Mesendoderm (in vitro differentiated cells): ENCODE measurements around the gene CENPT.

Experiments used
- DNase-seq: peaks from one replicate; pipeline ENCODE4 v3.0.0; 2013
- H2AK5ac ChIP-seq: 2 replicates; pipeline ENCODE4 v1.6.1; 2013; ENCODE audit warnings: low read length, inconsistent platforms
- H2BK120ac ChIP-seq: 2 replicates; pipeline ENCODE4 v1.6.1; 2013; ENCODE audit warnings: low read depth, mild to moderate bottlenecking, low read length, moderate library complexity, mixed read lengths
- H2BK15ac ChIP-seq: replicated peaks from 2 replicates; pipeline ENCODE4 v1.6.1; 2013; ENCODE audit warnings: low read depth, mild to moderate bottlenecking, moderate library complexity
- H2BK5ac ChIP-seq: 2 replicates; pipeline ENCODE4 v1.6.1; 2013; ENCODE audit warnings: low read length, inconsistent platforms
- H3K18ac ChIP-seq: 2 replicates; pipeline ENCODE4 v1.6.1; 2013; ENCODE audit warnings: mild to moderate bottlenecking, low read length, mixed read lengths
- H3K23ac ChIP-seq: one replicate; pipeline ENCODE4 v1.6.1; 2013; ENCODE audit warnings: low read length
- H3K27ac ChIP-seq: 2 replicates; pipeline ENCODE4 v1.5.1; 2013; ENCODE audit warnings: low read depth, mild to moderate bottlenecking, inconsistent platforms, low read length, moderate library complexity
- H3K27me3 ChIP-seq: 2 replicates; pipeline ENCODE4 v1.6.1; 2013; ENCODE audit warnings: low read length, control low read depth, mild to moderate bottlenecking, inconsistent platforms; ENCODE audit not compliant: insufficient read depth, poor library complexity
- H3K36me3 ChIP-seq: 2 replicates; pipeline ENCODE4 v1.6.1; 2013; ENCODE audit warnings: low read length, inconsistent platforms; ENCODE audit not compliant: control insufficient read depth, insufficient read depth
- H3K4ac ChIP-seq: one replicate; pipeline ENCODE4 v1.6.1; 2013; ENCODE audit warnings: low read depth, mild to moderate bottlenecking, low read length, moderate library complexity
- H3K4me1 ChIP-seq: 2 replicates; pipeline ENCODE4 v1.6.1; 2013; ENCODE audit warnings: low read depth, low read length, inconsistent platforms; ENCODE audit not compliant: control insufficient read depth
- H3K4me2 ChIP-seq: 2 replicates; pipeline ENCODE4 v1.6.1; 2013; ENCODE audit warnings: low read length
- H3K4me3 ChIP-seq: 2 replicates; pipeline ENCODE4 v1.5.1; 2013; ENCODE audit warnings: mild to moderate bottlenecking, low read length
- H3K56ac ChIP-seq: one replicate; pipeline ENCODE4 v1.6.1; 2013; ENCODE audit warnings: low read length
- H3K79me1 ChIP-seq: 2 replicates; pipeline ENCODE4 v1.6.1; 2013; ENCODE audit warnings: low read length, inconsistent platforms
- H3K79me2 ChIP-seq: 2 replicates; pipeline ENCODE4 v1.6.1; 2013; ENCODE audit warnings: mild to moderate bottlenecking, low read length; ENCODE audit not compliant: control insufficient read depth, insufficient read depth
- H3K9ac ChIP-seq: 2 replicates; pipeline ENCODE4 v1.6.1; 2013; ENCODE audit warnings: low read length, inconsistent platforms
- H4K5ac ChIP-seq: one replicate; pipeline ENCODE4 v1.6.1; 2013; ENCODE audit warnings: low read length
- H4K8ac ChIP-seq: one replicate; pipeline ENCODE4 v1.6.1; 2013; ENCODE audit warnings: low read depth, mild to moderate bottlenecking, control low read depth, low read length, moderate library complexity
- WGBS: extraction: QIAGEN DNeasy Blood & Tissue Kit; methylation state at CpG from one replicate; pipeline ENCODE4 v1.1.7; 2013; ENCODE audit warnings: low lambda C conversion rate, missing lambda C conversion rate; ENCODE audit not compliant: insufficient coverage; ENCODE audit errors: extremely low coverage; 5-methylcytosine and 5-hydroxymethylcytosine counted together

The CENPT gene

GRCh38 chr16:67845291-67846062 is 2.0 kb downstream of the CENPT start:
- no peak for DNase-seq
- peak overlapping the region; percentile 90 for H3K56ac ChIP-seq
- no peak overlapping the region for H4K8ac ChIP-seq
- peaks cover 2% of the 10 kb centered on the region for H3K36me3 ChIP-seq
- H2BK15ac ChIP-seq: no peak overlapping the region
- peaks cover 19% of the 10 kb centered on the region for H3K79me1 ChIP-seq
- no CpG with 5 or more reads among the region's 5 CpGs for WGBS
- peaks cover 17% of the 10 kb centered on the region for H3K4me1 ChIP-seq
- no peak overlapping the region for H3K4me3 ChIP-seq
- H3K27me3 ChIP-seq: no peaks in the 10 kb centered on the region
- no peak overlapping the region for H2BK120ac ChIP-seq
- H3K18ac ChIP-seq: peak overlapping the region; percentile 94
- peaks cover 52% of the 10 kb centered on the region for H3K79me2 ChIP-seq
- H3K4me2 ChIP-seq: peak overlapping the region; percentile 60
- H2AK5ac ChIP-seq: peak overlapping the region; percentile 98
- H3K9ac ChIP-seq: peak overlapping the region; percentile 79
- H3K27ac ChIP-seq: peak overlapping the region; percentile 94
- H4K5ac ChIP-seq: no peak overlapping the region
- H3K23ac ChIP-seq: no peak overlapping the region
- H2BK5ac ChIP-seq: no peak overlapping the region
- no peak overlapping the region for H3K4ac ChIP-seq

- Histone ChIP-seq H4K8ac (no peak overlapping the region), H4K5ac (no peak overlapping the region), H2AK5ac (no peak overlapping the region), H3K4me2 (peak overlapping the region; percentile 28), H2BK15ac (no peak overlapping the region), H3K79me2 (peaks cover 46% of the 10 kb centered on the region), H2BK120ac (no peak overlapping the region), H3K18ac (no peak overlapping the region), H3K27ac (no peak overlapping the region), H3K36me3 (peaks cover 1% of the 10 kb centered on the region), H3K4me1 (peaks cover 17% of the 10 kb centered on the region), H3K27me3 (no peaks in the 10 kb centered on the region), H3K23ac (no peak overlapping the region), H3K4me3 (no peak overlapping the region), H3K56ac (peak overlapping the region; percentile 29), H3K79me1 (peaks cover 17% of the 10 kb centered on the region), H2BK5ac (no peak overlapping the region), H3K9ac (peak overlapping the region; percentile 51), H3K4ac (no peak overlapping the region)
- DNase-seq: no peak
- WGBS: no CpG with 5 or more reads among the region's 4 CpGs
Observed at GRCh38 chr16:67844497-67844896, 3.0 kb downstream of the CENPT start.

DNA sequence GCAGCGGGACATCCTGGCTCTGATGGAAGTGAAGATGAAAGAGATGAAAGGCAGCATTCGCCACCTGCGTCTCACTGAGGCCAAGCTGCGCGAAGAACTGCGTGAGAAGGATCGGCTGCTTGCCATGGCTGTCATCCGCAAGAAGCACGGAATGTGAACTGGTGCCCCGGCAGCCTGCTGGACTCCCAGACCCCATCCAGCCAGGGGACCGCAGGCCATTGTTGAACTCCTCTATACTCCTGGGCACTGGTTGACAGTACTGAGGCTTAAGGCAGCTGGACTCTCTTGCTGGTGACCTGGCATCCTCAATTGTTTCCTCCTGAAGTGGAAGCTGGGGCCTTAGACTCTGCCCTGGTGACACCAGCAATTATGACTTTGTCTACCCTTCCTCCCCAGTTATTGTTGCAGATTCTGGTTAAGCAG is 4.1 kb downstream of the CENPT start:
- Histone ChIP-seq H3K27ac (no peak overlapping the region), H3K56ac (peak overlapping the region; percentile 100), H2BK15ac (no peak overlapping the region), H2BK120ac (no peak overlapping the region), H3K79me1 (peaks cover 16% of the 10 kb centered on the region), H3K27me3 (no peaks in the 10 kb centered on the region), H2BK5ac (no peak overlapping the region), H3K18ac (no peak overlapping the region), H3K79me2 (peaks cover 36% of the 10 kb centered on the region), H3K4me3 (peak overlapping the region; percentile 58), H3K36me3 (no peaks in the 10 kb centered on the region), H4K8ac (no peak overlapping the region), H3K9ac (peak overlapping the region; percentile 98), H3K4me1 (peaks cover 17% of the 10 kb centered on the region), H3K4ac (no peak overlapping the region), H3K4me2 (peak overlapping the region; percentile 49), H2AK5ac (no peak overlapping the region), H4K5ac (no peak overlapping the region), H3K23ac (no peak overlapping the region)
- no CpG with 5 or more reads among the region's 11 CpGs for WGBS
- DNase-seq: no peak

DNA sequence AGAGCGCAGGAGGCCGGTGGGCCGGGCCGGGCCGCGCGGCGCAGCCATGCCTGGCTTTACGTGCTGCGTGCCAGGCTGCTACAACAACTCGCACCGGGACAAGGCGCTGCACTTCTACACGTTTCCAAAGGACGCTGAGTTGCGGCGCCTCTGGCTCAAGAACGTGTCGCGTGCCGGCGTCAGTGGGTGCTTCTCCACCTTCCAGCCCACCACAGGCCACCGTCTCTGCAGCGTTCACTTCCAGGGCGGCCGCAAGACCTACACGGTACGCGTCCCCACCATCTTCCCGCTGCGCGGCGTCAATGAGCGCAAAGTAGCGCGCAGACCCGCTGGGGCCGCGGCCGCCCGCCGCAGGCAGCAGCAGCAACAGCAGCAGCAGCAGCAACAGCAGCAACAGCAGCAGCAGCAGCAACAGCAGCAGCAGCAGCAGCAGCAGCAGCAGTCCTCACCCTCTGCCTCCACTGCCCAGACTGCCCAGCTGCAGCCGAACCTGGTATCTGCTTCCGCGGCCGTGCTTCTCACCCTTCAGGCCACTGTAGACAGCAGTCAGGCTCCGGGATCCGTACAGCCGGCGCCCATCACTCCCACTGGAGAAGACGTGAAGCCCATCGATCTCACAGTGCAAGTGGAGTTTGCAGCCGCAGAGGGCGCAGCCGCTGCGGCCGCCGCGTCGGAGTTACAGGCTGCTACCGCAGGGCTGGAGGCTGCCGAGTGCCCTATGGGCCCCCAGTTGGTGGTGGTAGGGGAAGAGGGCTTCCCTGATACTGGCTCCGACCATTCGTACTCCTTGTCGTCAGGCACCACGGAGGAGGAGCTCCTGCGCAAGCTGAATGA is 4.8 kb downstream of the CENPT start:
- peaks cover 14% of the 10 kb centered on the region for H3K4me1 ChIP-seq
- peak; percentile 84 for DNase-seq
- no peaks in the 10 kb centered on the region for H3K27me3 ChIP-seq
- H3K36me3 ChIP-seq: no peaks in the 10 kb centered on the region
- peak overlapping the region; percentile 95 for H3K4me3 ChIP-seq
- no CpG with 5 or more reads among the region's 67 CpGs for WGBS
- H4K5ac ChIP-seq: no peak overlapping the region
- no peak overlapping the region for H2BK120ac ChIP-seq
- peak overlapping the region; percentile 98 for H3K9ac ChIP-seq
- H2BK15ac ChIP-seq: no peak overlapping the region
- peaks cover 16% of the 10 kb centered on the region for H3K79me1 ChIP-seq
- H2AK5ac ChIP-seq: no peak overlapping the region
- H3K79me2 ChIP-seq: peaks cover 30% of the 10 kb centered on the region
- peak overlapping the region; percentile 98 for H3K27ac ChIP-seq
- peak overlapping the region; percentile 100 for H3K56ac ChIP-seq
- no peak overlapping the region for H4K8ac ChIP-seq
- peak overlapping the region; percentile 19 for H3K18ac ChIP-seq
- no peak overlapping the region for H3K23ac ChIP-seq
- H3K4ac ChIP-seq: no peak overlapping the region
- H2BK5ac ChIP-seq: peak overlapping the region; percentile 59
- peak overlapping the region; percentile 49 for H3K4me2 ChIP-seq

DNA sequence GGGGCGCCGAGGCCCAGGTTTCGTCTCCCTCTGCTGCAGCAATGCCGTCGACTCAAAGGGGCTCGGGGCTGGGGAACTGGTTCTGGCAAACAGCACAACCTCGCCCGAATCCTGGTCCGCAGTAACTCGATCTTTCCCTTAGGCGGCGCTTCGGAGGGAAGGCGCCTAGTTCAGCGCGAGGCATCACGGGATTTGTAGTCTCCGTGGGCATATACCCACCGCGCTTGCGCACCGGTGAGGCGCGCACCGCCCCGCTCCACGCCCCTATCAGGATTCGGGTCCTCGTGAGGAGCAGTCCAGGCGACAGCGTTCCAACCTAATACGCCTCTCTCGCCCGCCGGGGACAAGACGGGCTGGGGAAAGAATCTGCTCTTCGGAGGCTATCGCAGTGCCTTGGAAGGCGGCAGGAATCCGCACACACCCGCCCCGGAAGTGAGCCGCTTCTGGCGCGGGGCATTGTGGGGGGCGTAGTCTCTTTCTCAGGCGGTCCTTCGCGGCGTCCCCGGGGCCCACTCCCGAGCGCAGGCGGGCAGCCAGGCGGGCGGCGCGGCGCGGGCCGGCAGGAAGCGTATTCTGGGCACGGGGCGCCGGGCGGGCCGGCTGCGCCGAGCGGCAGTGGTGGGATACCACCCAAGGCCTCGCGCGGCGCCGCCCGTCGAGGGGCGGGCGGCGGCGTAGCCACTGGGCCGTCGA is 5.5 kb downstream of the CENPT start, which contains the start of gene THAP11:
Gene THAP11, plus strand, starts transcription at position 505 of the 693 bp plus-strand sequence. CDS start 235 bp downstream, outside the sequence.
- peak within 1 kb of the TSS; percentile 100 for H3K56ac ChIP-seq
- peak within 1 kb of the TSS; percentile 62 for H3K18ac ChIP-seq
- H3K27ac ChIP-seq: peak within 1 kb of the TSS; percentile 98
- H4K5ac ChIP-seq: peak within 1 kb of the TSS; percentile 81
- H3K36me3 ChIP-seq: no peaks in the 10 kb centered on the region
- WGBS: no CpG with 5 or more reads among the region's 83 CpGs
- H2BK5ac ChIP-seq: peak within 1 kb of the TSS; percentile 99
- peak; percentile 98 for DNase-seq
- H3K79me2 ChIP-seq: peaks cover 22% of the 10 kb centered on the region
- H3K23ac ChIP-seq: no peak within 1 kb of the TSS
- peak within 1 kb of the TSS; percentile 6 for H4K8ac ChIP-seq
- peaks cover 14% of the 10 kb centered on the region for H3K4me1 ChIP-seq
- H2BK15ac ChIP-seq: no peak within 1 kb of the TSS
- H2AK5ac ChIP-seq: no peak within 1 kb of the TSS
- no peak within 1 kb of the TSS for H2BK120ac ChIP-seq
- peak within 1 kb of the TSS; percentile 95 for H3K4me3 ChIP-seq
- peak within 1 kb of the TSS; percentile 60 for H3K4ac ChIP-seq
- peaks cover 16% of the 10 kb centered on the region for H3K79me1 ChIP-seq
- H3K9ac ChIP-seq: peak within 1 kb of the TSS; percentile 98
- peak within 1 kb of the TSS; percentile 87 for H3K4me2 ChIP-seq
- H3K27me3 ChIP-seq: no peaks in the 10 kb centered on the region
